IMR-90 (cell line): ENCODE data around the gene TP53BP1. TPM values are rescaled to one million over a fixed set of nuclear protein-coding genes. Genes with fewer than 3 reads are reported as not detected.

Experiments used
- ATAC-seq: fragments of 200-7000 bp; cut with Tn5 transposase; 2 replicates; pipeline ENCODE4 v1.9.1; 2020; ENCODE audit warnings: low read depth, mild to moderate bottlenecking, moderate library complexity
- BruUV-seq: library from RNA; stranded (reverse); fragments of 400-500 nt; replicated peaks from 2 replicates; lab custom pipeline; 2021; lab: Mats Ljungman, UMichigan
- CTCF ChIA-PET: fragments of 300-600 bp; formaldehyde crosslinking; extraction: SDS; loops from one replicate; lab custom pipeline; 2021; ENCODE audit warnings: antibody characterized with exemption; lab: Yijun Ruan, JAX
- POLR2A ChIA-PET: fragments of 300-600 bp; sonication (Branson Sonifier 250); formaldehyde crosslinking; loops from one replicate; lab custom pipeline; 2022; ENCODE audit warnings: antibody characterized with exemption; ENCODE audit not compliant: unreplicated experiment; lab: Charles Lee
- DNase-seq: peaks from one replicate; pipeline ENCODE4 v3.0.0; 2013
- H2AFZ ChIP-seq: replicated peaks from 2 replicates; pipeline ENCODE3; 2013; ENCODE audit warnings: low read length, mild to moderate bottlenecking; ENCODE audit not compliant: poor library complexity
- H2AK5ac ChIP-seq: 2 replicates; pipeline ENCODE4 v1.6.1; 2013; ENCODE audit warnings: low read depth, low read length, inconsistent platforms
- H2AK9ac ChIP-seq: replicated peaks from 2 replicates; pipeline ENCODE3; 2013; ENCODE audit warnings: mild to moderate bottlenecking, low read depth, low read length, moderate library complexity; ENCODE audit not compliant: poor library complexity
- H2BK120ac ChIP-seq: 2 replicates; pipeline ENCODE4 v1.6.1; 2013; ENCODE audit warnings: low read depth, low read length, inconsistent platforms
- H2BK15ac ChIP-seq: 3 replicates; pipeline ENCODE4 v1.6.1; 2013; ENCODE audit warnings: low read depth, low read length, inconsistent platforms
- H2BK20ac ChIP-seq: 2 replicates; pipeline ENCODE4 v1.6.1; 2013; ENCODE audit warnings: low read depth, mild to moderate bottlenecking, inconsistent platforms, low read length, moderate library complexity
- H2BK5ac ChIP-seq: 2 replicates; pipeline ENCODE4 v1.6.1; 2013; ENCODE audit warnings: mild to moderate bottlenecking, low read depth, low read length, inconsistent platforms; ENCODE audit not compliant: poor library complexity, severe bottlenecking
- H3K14ac ChIP-seq: replicated peaks from 2 replicates; pipeline ENCODE4 v1.6.1; 2013; ENCODE audit warnings: low read depth, low read length, inconsistent platforms
- H3K18ac ChIP-seq: 2 replicates; pipeline ENCODE4 v1.6.1; 2013; ENCODE audit warnings: low read depth, low read length, control low read depth
- H3K23ac ChIP-seq: 2 replicates; pipeline ENCODE4 v1.6.1; 2013; ENCODE audit warnings: low read depth, low read length, inconsistent platforms
- H3K27ac ChIP-seq: 2 replicates; pipeline ENCODE4 v1.5.1; 2013; ENCODE audit warnings: mild to moderate bottlenecking, control low read depth, low read length; ENCODE audit not compliant: insufficient read depth
- H3K27me3 ChIP-seq: 2 replicates; pipeline ENCODE4 v1.6.1; 2013; ENCODE audit warnings: low read length; ENCODE audit not compliant: control insufficient read depth, insufficient read depth
- H3K36me3 ChIP-seq: 2 replicates; pipeline ENCODE4 v1.6.1; 2013; ENCODE audit warnings: low read length, mixed read lengths; ENCODE audit not compliant: control insufficient read depth, insufficient read depth
- H3K4ac ChIP-seq: 2 replicates; pipeline ENCODE4 v1.6.1; 2013; ENCODE audit warnings: low read depth, low read length, inconsistent platforms
- H3K4me1 ChIP-seq: 2 replicates; pipeline ENCODE4 v1.6.1; 2013; ENCODE audit warnings: low read length, mixed read lengths; ENCODE audit not compliant: control insufficient read depth, insufficient read depth
- H3K4me2 ChIP-seq: 2 replicates; pipeline ENCODE4 v1.6.1; 2013; ENCODE audit warnings: low read depth, mild to moderate bottlenecking, control low read depth, low read length, moderate library complexity
- H3K4me3 ChIP-seq: 2 replicates; pipeline ENCODE4 v1.5.1; 2013; ENCODE audit warnings: low read depth, mild to moderate bottlenecking, control low read depth, low read length, moderate library complexity; ENCODE audit not compliant: insufficient read depth
- H3K56ac ChIP-seq: 2 replicates; pipeline ENCODE4 v1.6.1; 2013; ENCODE audit warnings: low read length, inconsistent platforms; ENCODE audit not compliant: insufficient read depth; ENCODE audit errors: extremely low read depth
- H3K79me1 ChIP-seq, 2 experiments: 2 replicates each; pipeline ENCODE4 v1.6.1; 2013; ENCODE audit warnings: low read length in 2 of 2, inconsistent platforms in 1 of 2, low read depth in 1 of 2
- H3K9ac ChIP-seq: 2 replicates; pipeline ENCODE4 v1.6.1; 2013; ENCODE audit warnings: low read depth, low read length, control low read depth
- H3K9me1 ChIP-seq: 2 replicates; pipeline ENCODE4 v1.6.1; 2013; ENCODE audit warnings: low read length, inconsistent platforms; ENCODE audit not compliant: insufficient read depth
- H3K9me3 ChIP-seq: 2 replicates; pipeline ENCODE4 v1.6.1; 2013; ENCODE audit warnings: low read length; ENCODE audit not compliant: control insufficient read depth, insufficient read depth
- H4K20me1 ChIP-seq: 2 replicates; pipeline ENCODE4 v1.6.1; 2013; ENCODE audit warnings: low read length, inconsistent platforms; ENCODE audit not compliant: insufficient read depth
- H4K5ac ChIP-seq: 2 replicates; pipeline ENCODE4 v1.6.1; 2013; ENCODE audit warnings: mild to moderate bottlenecking, low read depth, low read length, control low read depth
- H4K8ac ChIP-seq, 2 experiments: 2 replicates each; pipeline ENCODE4 v1.6.1; 2013; ENCODE audit warnings: low read depth in 2 of 2, low read length in 2 of 2, control low read depth in 1 of 2, inconsistent platforms in 1 of 2
- H4K91ac ChIP-seq: 2 replicates; pipeline ENCODE4 v1.6.1; 2013; ENCODE audit warnings: low read depth, low read length, inconsistent platforms; ENCODE audit not compliant: insufficient read depth
- CEBPB ChIP-seq: IDR thresholded peaks from 2 replicates; pipeline ENCODE4 v1.6.1; 2012; ENCODE audit warnings: low read depth, low read length, improper control_type of control experiment
- FOS ChIP-seq: fragments of 150-350 bp; IDR thresholded peaks from 2 replicates; pipeline ENCODE4 v1.6.1; 2016; ENCODE audit warnings: low read depth, low read length
- MAFK ChIP-seq: IDR thresholded peaks from 2 replicates; pipeline ENCODE4 v1.6.1; 2012; ENCODE audit warnings: low read depth, low read length, improper control_type of control experiment
- MXI1 ChIP-seq: IDR thresholded peaks from 2 replicates; pipeline ENCODE4 v1.6.1; 2012; ENCODE audit warnings: low read depth, mild to moderate bottlenecking, low read length, moderate library complexity, borderline replicate concordance
- POLR2A ChIP-seq: IDR thresholded peaks from 2 replicates; pipeline ENCODE4 v1.6.1; 2012; ENCODE audit warnings: mild to moderate bottlenecking, low read depth, low read length
- RCOR1 ChIP-seq: IDR thresholded peaks from 2 replicates; pipeline ENCODE4 v1.6.1; 2012; ENCODE audit warnings: mild to moderate bottlenecking, low read length, improper control_type of control experiment; ENCODE audit not compliant: insufficient replicate concordance
- USF2 ChIP-seq: fragments of 150-350 bp; IDR thresholded peaks from 2 replicates; pipeline ENCODE4 v1.6.1; 2017; ENCODE audit warnings: mild to moderate bottlenecking, antibody characterized with exemption, low read length, low read depth
- WGBS, 2 experiments: methylation state at CpG; one replicate each; pipeline versions ENCODE4 v1.1.5 to v1.1.7; 2013; ENCODE audit warnings: missing lambda C conversion rate in 2 of 2; ENCODE audit not compliant: insufficient read length in 1 of 2; ENCODE audit errors: extremely low coverage in 2 of 2; 5-methylcytosine and 5-hydroxymethylcytosine counted together
- dilution Hi-C: fragments of 300-500 bp; cut with HindIII; formaldehyde crosslinking; loops from one replicate; pipeline ENCODE4 v1.14.3; 2018; ENCODE audit warnings: low sequenced_read_pairs; ENCODE audit not compliant: unreplicated experiment
- in situ Hi-C: fragments of 300-500 bp; cut with MboI; formaldehyde crosslinking; loops from 3 replicates; pipeline ENCODE4 v1.14.3; 2019; ENCODE audit warnings: low sequenced_read_pairs, inconsistent platforms, mixed read lengths
- intact Hi-C: fragments of 100-400 bp; cut with micrococcal nuclease; formaldehyde crosslinking; loops from 2 replicates; pipeline ENCODE4 v1.10.0; 2022
- polyA plus RNA-seq, 3 experiments: library from polyadenylated mRNA; depleted of rRNA; stranded (reverse); fragments of >200 nt; gene quantifications; 2 replicates each; pipeline ENCODE4 v1.2.3, GENCODE V29; 2012; ENCODE audit warnings: low replicate concordance in 1 of 3
- total RNA-seq: library from RNA; depleted of rRNA; stranded (reverse); fragments of >200 nt; gene quantifications from 2 replicates; pipeline ENCODE4 v1.2.3, GENCODE V29; 2012

The TP53BP1 gene
- total and polyA plus RNA-seq, 2 of the 4 experiments (the other 2 are of a cell fraction): 36.3 to 64.5 TPM

GRCh38 chr15:43429687-43430086, 63.3 kb downstream of the TP53BP1 start:
- H3K14ac ChIP-seq: no peak overlapping the region
- H2BK15ac ChIP-seq: no peak overlapping the region
- DNase-seq: no peak
- peaks cover 0 to 11% of the 10 kb centered on the region in 2 experiments; a peak in 1 of 4 replicates for H3K79me1 ChIP-seq
- POLR2A ChIA-PET: no interaction called here
- H2AK5ac ChIP-seq: no peak overlapping the region
- H3K23ac ChIP-seq: no peak overlapping the region
- H3K9ac ChIP-seq: no peak overlapping the region
- H2AK9ac ChIP-seq: no peak overlapping the region
- no peak overlapping the region for H2BK20ac ChIP-seq
- no peak overlapping the region for H3K18ac ChIP-seq
- no peaks in the 10 kb centered on the region for H3K9me3 ChIP-seq
- CTCF ChIA-PET: no interaction called here
- H3K4me3 ChIP-seq: no peak overlapping the region
- WGBS, 2 experiments: no CpG with 5 or more reads among the region's 3 CpGs
- H3K4ac ChIP-seq: no peak overlapping the region
- intact Hi-C loops (no loop called here), dilution Hi-C loops (no loop called here), in situ Hi-C loops (no loop called here)
- no peaks in the 10 kb centered on the region for H3K4me1 ChIP-seq
- no peak overlapping the region for H3K27ac ChIP-seq
- no peaks in the 10 kb centered on the region for H3K9me1 ChIP-seq
- no peaks in the 10 kb centered on the region for H3K27me3 ChIP-seq
- H4K20me1 ChIP-seq: no peaks in the 10 kb centered on the region
- H3K4me2 ChIP-seq: no peak overlapping the region
- H2AFZ ChIP-seq: no peak overlapping the region
- no peak overlapping the region for H4K91ac ChIP-seq
- BruUV-seq: no TSS peak
- no peak overlapping the region for H4K8ac ChIP-seq
- H3K56ac ChIP-seq: no peak overlapping the region
- TF ChIP-seq MAFK: no peak
- TF ChIP-seq POLR2A: no peak
- TF ChIP-seq MXI1: no peak
- TF ChIP-seq CEBPB: no peak
- no peak for TF ChIP-seq RCOR1
- TF ChIP-seq FOS: no peak
- TF ChIP-seq USF2: no peak
- no peak overlapping the region; the same call in 1 of the 2 replicates for H4K5ac ChIP-seq
- no peak overlapping the region for H2BK5ac ChIP-seq
- no peak for ATAC-seq
- H2BK120ac ChIP-seq: no peak overlapping the region
- peaks cover 24% of the 10 kb centered on the region for H3K36me3 ChIP-seq
